Fibroblast of pulmonary artery (primary cell): ENCODE results near the gene SNX5.

Source experiments
- DNase-seq: peaks from one replicate; pipeline ENCODE4 v3.0.0-alpha.2; 2010; ENCODE audit warnings: low read depth
- H3K4me3 ChIP-seq: replicated peaks from 2 replicates; pipeline ENCODE4 v1.5.1; 2011; ENCODE audit warnings: low read depth, mild to moderate bottlenecking, control low read depth, low read length, moderate library complexity
- CTCF ChIP-seq: IDR thresholded peaks from 2 replicates; pipeline ENCODE4 v1.5.1; 2011; ENCODE audit warnings: mild to moderate bottlenecking, control low read depth, low read length, inconsistent platforms; ENCODE audit errors: missing control alignments

Gene SNX5

GRCh38 chr20:18011482-18011881 is 42.9 kb upstream of the SNX5 start:
- no peak for DNase-seq
- H3K4me3 ChIP-seq = no peak overlapping the region
- no peak for TF ChIP-seq CTCF

- DNase-seq = no peak
- TF ChIP-seq CTCF = no peak
- no peak overlapping the region for H3K4me3 ChIP-seq
These were observed 40.5 kb upstream of the SNX5 start for GRCh38 chr20:18009116-18009515.

- DNase-seq = no peak
- TF ChIP-seq CTCF = no peak
- H3K4me3 ChIP-seq = no peak overlapping the region
These were observed 39.1 kb upstream of the SNX5 start for GRCh38 chr20:18007534-18008292.

GRCh38 chr20:18006684-18007083 is 38.1 kb upstream of the SNX5 start:
- no peak for TF ChIP-seq CTCF

GRCh38 chr20:18005990-18006364 is 37.4 kb upstream of the SNX5 start:
- no peak overlapping the region for H3K4me3 ChIP-seq
- DNase-seq = no peak
- TF ChIP-seq CTCF = no peak

More at GRCh38 chr20:18006684-18007083, 38.1 kb upstream of the SNX5 start:
- DNase-seq = no peak
- H3K4me3 ChIP-seq = no peak overlapping the region

- DNase-seq = no peak
- TF ChIP-seq CTCF = no peak
- H3K4me3 ChIP-seq = no peak overlapping the region
These were observed 36.8 kb upstream of the SNX5 start for GRCh38 chr20:18005170-18005989.
